ENCODE measurements around the gene CRYBG2.

GRCh38 chr1:26373281-26373680 lies 19.4 kb upstream of the CRYBG2 start:
- TF ChIP-seq CTCF (IDR thresholded peaks at IDR 0.05) (no peak), POLR2A (IDR thresholded peaks at IDR 0.05) (no peak)

Data from testis (tissue), 2 donors.